CD1c-positive myeloid dendritic cell (primary cell): Measurements from ENCODE around the gene RBMY1F.
"Not testable (repeated sequence)": the region's sequence is repeated elsewhere in the genome, so short reads cannot be mapped to it uniquely, and the experiment has no call there.

Source experiments
- DNase-seq: peaks from one replicate; pipeline ENCODE4 v3.0.0-alpha.2; 2016; ENCODE audit errors: extremely low spot score

Gene RBMY1F

GRCh38 chrY:22182823-22183222, at the start of gene RBMY1F:
TSS of gene RBMY1F (minus strand) at chrY:22182923. CDS start at chrY:22180969, 1,954 bp downstream.
- DNase-seq: not testable (repeated sequence)

GRCh38 chrY:22151144-22151543, 31.6 kb downstream of the RBMY1F start:
- DNase-seq: not testable (repeated sequence)

GRCh38 chrY:22141011-22141695, 41.6 kb downstream of the RBMY1F start:
- DNase-seq: not testable (repeated sequence)

- DNase-seq: not testable (repeated sequence)
Observed at GRCh38 chrY:22134719-22135118, 48.0 kb downstream of the RBMY1F start.

- not testable (repeated sequence) for DNase-seq
Observed at GRCh38 chrY:22130494-22130893, 52.2 kb downstream of the RBMY1F start.
